K562 (cell line): ENCODE data around the gene VIPR1. TPM values are rescaled to one million over a fixed set of nuclear protein-coding genes. Genes with fewer than 3 reads are reported as not detected.

ENCODE experiments used
- BMI1 ChIP-seq: fragments of 150-350 bp; IDR thresholded peaks from 2 replicates; pipeline ENCODE4 v1.6.1; 2014; ENCODE audit warnings: low read length
- CHD2 ChIP-seq: IDR thresholded peaks from 2 replicates; pipeline ENCODE4 v1.6.1; 2011; ENCODE audit warnings: low read depth, low read length
- CTCFL ChIP-seq: IDR thresholded peaks from 2 replicates; pipeline ENCODE4 v1.6.1; 2011; ENCODE audit warnings: borderline replicate concordance, low read depth, mild to moderate bottlenecking, moderate library complexity, low read length; ENCODE audit not compliant: insufficient read depth, poor library complexity, severe bottlenecking
- ETS2 ChIP-seq: IDR thresholded peaks from 2 replicates; pipeline ENCODE4 v1.6.1; 2016; ENCODE audit warnings: borderline replicate concordance, missing genetic modification characterization, mild to moderate bottlenecking, moderate library complexity, missing compliant biosample characterization; ENCODE audit not compliant: poor library complexity, severe bottlenecking
- HNRNPL ChIP-seq: fragments of 200-400 bp; formaldehyde crosslinking; IDR thresholded peaks from 2 replicates; pipeline ENCODE4 v1.6.1; 2017; ENCODE audit warnings: low read depth, mild to moderate bottlenecking, low read length
- MXD1 ChIP-seq: fragments of 250-450 bp; sonication (Bioruptor Pico); IDR thresholded peaks from 2 replicates; pipeline ENCODE4 v1.8.0; 2021; ENCODE audit warnings: borderline replicate concordance, mild to moderate bottlenecking, moderate library complexity; ENCODE audit not compliant: poor library complexity, severe bottlenecking
- RB1 ChIP-seq: fragments of 450-650 bp; IDR thresholded peaks from 2 replicates; pipeline ENCODE4 v1.6.1; 2017; ENCODE audit warnings: low read depth, mild to moderate bottlenecking
- SP2 ChIP-seq: IDR thresholded peaks from 2 replicates; pipeline ENCODE4 v1.6.1; 2011; ENCODE audit warnings: mild to moderate bottlenecking, low read depth, low read length, moderate library complexity; ENCODE audit not compliant: poor library complexity, severe bottlenecking; ENCODE audit errors: extremely low read depth
- TCF7L2 ChIP-seq: fragments of 150-350 bp; IDR thresholded peaks from 2 replicates; pipeline ENCODE4 v1.6.1; 2016; ENCODE audit warnings: low read depth, mild to moderate bottlenecking, low read length, moderate library complexity
- polyA plus RNA-seq, 8 experiments: library from polyadenylated mRNA; depleted of rRNA in 4 of 8; stranded (reverse) in 5 of 8; unstranded in 3 of 8; fragments of >200 nt; fragmentation: Nextera tagmentation in 2 of 8; fragmentation: Illumina TruSeq in 1 of 8; extraction: Ambion mirVana in 2 of 8; extraction: Trizol in 1 of 8; gene quantifications; 2 replicates each; pipeline versions ENCODE4 v1.2.1 to v1.2.3, GENCODE V29; 2011 to 2014; ENCODE audit warnings: inconsistent platforms in 1 of 8, missing spikeins in 1 of 8
- total RNA-seq, 7 experiments: library from RNA; depleted of rRNA in 6 of 7; stranded (reverse); fragments of >200 nt in 6 of 7; fragmentation: Illumina TruSeq in 2 of 7; extraction: Trizol in 2 of 7; gene quantifications; 2 replicates each; pipeline versions ENCODE4 v1.2.1 to v1.2.3, GENCODE V29; 2011 to 2021; ENCODE audit warnings: low replicate concordance in 1 of 7

VIPR1 gene
- total and polyA plus RNA-seq, 9 of the 15 experiments (the other 6 are each of a cell fraction or from before 2014, with no cell fraction given), result 0.04 to 0.38 (median 0.12) TPM; not detected in 3

- TF ChIP-seq HNRNPL (peak; percentile 78; the same call in 1 of the 2 replicates), RB1 (peak; percentile 46; the same call in 1 of the 2 replicates), MXD1 (CRISPR knock-in tag) (no peak), SP2 (peak; percentile 79), CTCFL (peak; percentile 3), CHD2 (peak; percentile 65), ETS2 (no peak), TCF7L2 (no peak), BMI1 (no peak)
These were observed at the start of gene VIPR1 (continued) for GRCh38 chr3:42502429-42503250.
